GM21737 (cell line): ENCODE measurements around the gene ARHGAP22.

Experiments used
- ATAC-seq: cut with Tn5 transposase; IDR thresholded peaks from one replicate; pipeline ENCODE4 v1.9.1; 2021; ENCODE audit warnings: mild to moderate bottlenecking, moderate library complexity; ENCODE audit not compliant: unreplicated experiment

The ARHGAP22 gene

GRCh38 chr10:48590945-48591344, 13.9 kb downstream of the ARHGAP22 start:
- no peak for ATAC-seq

GRCh38 chr10:48589266-48589665, 15.6 kb downstream of the ARHGAP22 start:
- no peak for ATAC-seq

- ATAC-seq = no peak
Measured at GRCh38 chr10:48587819-48588218, 17.1 kb downstream of the ARHGAP22 start.

GRCh38 chr10:48587101-48587500, 17.8 kb downstream of the ARHGAP22 start:
- ATAC-seq = no peak

- ATAC-seq = no peak
Measured at GRCh38 chr10:48582970-48583369, 21.9 kb downstream of the ARHGAP22 start.

GRCh38 chr10:48580236-48580635, 24.6 kb downstream of the ARHGAP22 start:
- ATAC-seq = no peak

GRCh38 chr10:48579251-48579960, 25.5 kb downstream of the ARHGAP22 start:
- ATAC-seq = no peak

- no peak for ATAC-seq
Measured at GRCh38 chr10:48577158-48577557, 27.7 kb downstream of the ARHGAP22 start.

GRCh38 chr10:48576501-48576900, 28.4 kb downstream of the ARHGAP22 start:
- no peak for ATAC-seq

GRCh38 chr10:48575901-48576300, 29.0 kb downstream of the ARHGAP22 start:
- no peak for ATAC-seq

- ATAC-seq = no peak
Measured at GRCh38 chr10:48574817-48575380, 30.0 kb downstream of the ARHGAP22 start.

GRCh38 chr10:48574322-48574796, 30.5 kb downstream of the ARHGAP22 start:
- ATAC-seq = no peak

GRCh38 chr10:48573045-48573444, 31.8 kb downstream of the ARHGAP22 start:
- no peak for ATAC-seq

GRCh38 chr10:48572414-48572813, 32.5 kb downstream of the ARHGAP22 start:
- ATAC-seq = no peak

- ATAC-seq = no peak
Measured at GRCh38 chr10:48568546-48568945, 36.3 kb downstream of the ARHGAP22 start.

GRCh38 chr10:48568131-48568530, 36.7 kb downstream of the ARHGAP22 start:
- no peak for ATAC-seq

- ATAC-seq = no peak
Measured at GRCh38 chr10:48567346-48567745, 37.5 kb downstream of the ARHGAP22 start.

- ATAC-seq = no peak
Measured at GRCh38 chr10:48564466-48565160, 40.3 kb downstream of the ARHGAP22 start.

GRCh38 chr10:48557511-48558123, 47.3 kb downstream of the ARHGAP22 start:
- ATAC-seq = no peak

- no peak for ATAC-seq
Measured at GRCh38 chr10:48556713-48557112, 48.2 kb downstream of the ARHGAP22 start.

GRCh38 chr10:48556065-48556464, 48.8 kb downstream of the ARHGAP22 start:
- ATAC-seq = no peak
